OCI-LY3 (cell line): Measurements from ENCODE around the gene PIP4K2B.
"Not testable (repeated sequence)": the region's sequence is repeated elsewhere in the genome, so short reads cannot be mapped to it uniquely, and the experiment has no call there.

Experiments used
- H2AFZ ChIP-seq: fragments of 200-600, 300-600 bp; shearing (Covaris generic); 2 replicates; pipeline ENCODE4 v1.6.0; 2014; ENCODE audit warnings: antibody characterized with exemption, low read depth, low read length
- H3K27ac ChIP-seq: fragments of 200-600, 300-600 bp; sonication (generic); 2 replicates; pipeline ENCODE4 v1.5.1; 2014; ENCODE audit warnings: mild to moderate bottlenecking, low read length, moderate library complexity, mixed read lengths
- H3K27me3 ChIP-seq: fragments of 200-600, 300-600 bp; sonication (generic); 2 replicates; pipeline ENCODE4 v1.6.1; 2014; ENCODE audit warnings: low read depth, low read length, mixed read lengths
- H3K36me3 ChIP-seq: fragments of 200-600, 300-600 bp; sonication (generic); replicated peaks from 2 replicates; pipeline ENCODE3; 2014; ENCODE audit warnings: low read depth, low read length, mixed read lengths
- H3K4me1 ChIP-seq: fragments of 300-600, 200-600 bp; sonication (generic); 2 replicates; pipeline ENCODE4 v1.6.1; 2014; ENCODE audit warnings: low read length, mixed read lengths
- H3K4me2 ChIP-seq: fragments of 200-600, 300-600 bp; sonication (generic); 2 replicates; pipeline ENCODE4 v1.6.1; 2014; ENCODE audit warnings: low read length, mixed read lengths
- H3K4me3 ChIP-seq: fragments of 300-600, 200-600 bp; sonication (generic); 2 replicates; pipeline ENCODE4 v1.5.1; 2014; ENCODE audit warnings: antibody characterized with exemption, mild to moderate bottlenecking, low read length, moderate library complexity
- H3K79me2 ChIP-seq: fragments of 300-600, 200-600 bp; shearing (Covaris generic); 2 replicates; pipeline ENCODE4 v1.6.1; 2014; ENCODE audit warnings: mild to moderate bottlenecking, low read length, mixed read lengths
- H3K9ac ChIP-seq: fragments of 300-600, 200-600 bp; shearing (Covaris generic); 2 replicates; pipeline ENCODE4 v1.6.0; 2014; ENCODE audit warnings: mild to moderate bottlenecking, low read length, moderate library complexity
- H3K9me3 ChIP-seq: fragments of 200-600, 300-600 bp; shearing (Covaris generic); 2 replicates; pipeline ENCODE4 v1.6.1; 2014; ENCODE audit warnings: low read length, mixed read lengths; ENCODE audit not compliant: insufficient read depth
- H4K20me1 ChIP-seq: fragments of 200-600, 300-600 bp; sonication (generic); 2 replicates; pipeline ENCODE4 v1.6.1; 2016; ENCODE audit warnings: low read length, mixed read lengths; ENCODE audit not compliant: insufficient read depth
- EZH2phosphoT487 ChIP-seq: fragments of 200-600 bp; shearing (Covaris generic); IDR thresholded peaks from 2 replicates; pipeline ENCODE4 v1.6.1; 2018; ENCODE audit warnings: antibody characterized with exemption, mixed run types, low read depth
- TF ChIP-seq, protein P1 (sequence below): fragments of 200-600, 300-600 bp; sonication (generic); IDR thresholded peaks from 2 replicates; pipeline ENCODE4 v1.5.1; 2014; ENCODE audit warnings: antibody characterized with exemption, low read length, low read depth

The PIP4K2B gene

GRCh38 chr17:38794221-38794620 is 5.1 kb downstream of the PIP4K2B start:
- no peaks in the 10 kb centered on the region for H3K9me3 ChIP-seq
- peaks cover 16% of the 10 kb centered on the region for H3K36me3 ChIP-seq
- TF ChIP-seq, protein P1, sequence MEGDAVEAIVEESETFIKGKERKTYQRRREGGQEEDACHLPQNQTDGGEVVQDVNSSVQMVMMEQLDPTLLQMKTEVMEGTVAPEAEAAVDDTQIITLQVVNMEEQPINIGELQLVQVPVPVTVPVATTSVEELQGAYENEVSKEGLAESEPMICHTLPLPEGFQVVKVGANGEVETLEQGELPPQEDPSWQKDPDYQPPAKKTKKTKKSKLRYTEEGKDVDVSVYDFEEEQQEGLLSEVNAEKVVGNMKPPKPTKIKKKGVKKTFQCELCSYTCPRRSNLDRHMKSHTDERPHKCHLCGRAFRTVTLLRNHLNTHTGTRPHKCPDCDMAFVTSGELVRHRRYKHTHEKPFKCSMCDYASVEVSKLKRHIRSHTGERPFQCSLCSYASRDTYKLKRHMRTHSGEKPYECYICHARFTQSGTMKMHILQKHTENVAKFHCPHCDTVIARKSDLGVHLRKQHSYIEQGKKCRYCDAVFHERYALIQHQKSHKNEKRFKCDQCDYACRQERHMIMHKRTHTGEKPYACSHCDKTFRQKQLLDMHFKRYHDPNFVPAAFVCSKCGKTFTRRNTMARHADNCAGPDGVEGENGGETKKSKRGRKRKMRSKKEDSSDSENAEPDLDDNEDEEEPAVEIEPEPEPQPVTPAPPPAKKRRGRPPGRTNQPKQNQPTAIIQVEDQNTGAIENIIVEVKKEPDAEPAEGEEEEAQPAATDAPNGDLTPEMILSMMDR, result no peak
- TF ChIP-seq EZH2phosphoT487, result no peak
- H4K20me1 ChIP-seq, result peaks cover 9% of the 10 kb centered on the region; the same call in 1 of the 2 replicates
- no peak overlapping the region for H3K9ac ChIP-seq
- H3K4me1 ChIP-seq, result peaks cover 12% of the 10 kb centered on the region
- H3K4me2 ChIP-seq, result no peak overlapping the region
- H3K79me2 ChIP-seq, result peaks cover 39% of the 10 kb centered on the region
- no peak overlapping the region for H2AFZ ChIP-seq
- no peak overlapping the region for H3K4me3 ChIP-seq
- no peaks in the 10 kb centered on the region for H3K27me3 ChIP-seq
- H3K27ac ChIP-seq, result no peak overlapping the region

GRCh38 chr17:38791162-38791561 is 8.2 kb downstream of the PIP4K2B start:
- no peak for TF ChIP-seq EZH2phosphoT487
- TF ChIP-seq, protein P1, result no peak
- Histone ChIP-seq H3K4me1 (no peaks in the 10 kb centered on the region), H3K9ac (no peak overlapping the region), H3K36me3 (peaks cover 13% of the 10 kb centered on the region), H3K4me3 (no peak overlapping the region), H2AFZ (no peak overlapping the region), H3K27me3 (no peaks in the 10 kb centered on the region), H3K9me3 (no peaks in the 10 kb centered on the region), H4K20me1 (no peaks in the 10 kb centered on the region; the same call in 1 of the 2 replicates), H3K27ac (no peak overlapping the region), H3K79me2 (peaks cover 8% of the 10 kb centered on the region), H3K4me2 (no peak overlapping the region)

DNA sequence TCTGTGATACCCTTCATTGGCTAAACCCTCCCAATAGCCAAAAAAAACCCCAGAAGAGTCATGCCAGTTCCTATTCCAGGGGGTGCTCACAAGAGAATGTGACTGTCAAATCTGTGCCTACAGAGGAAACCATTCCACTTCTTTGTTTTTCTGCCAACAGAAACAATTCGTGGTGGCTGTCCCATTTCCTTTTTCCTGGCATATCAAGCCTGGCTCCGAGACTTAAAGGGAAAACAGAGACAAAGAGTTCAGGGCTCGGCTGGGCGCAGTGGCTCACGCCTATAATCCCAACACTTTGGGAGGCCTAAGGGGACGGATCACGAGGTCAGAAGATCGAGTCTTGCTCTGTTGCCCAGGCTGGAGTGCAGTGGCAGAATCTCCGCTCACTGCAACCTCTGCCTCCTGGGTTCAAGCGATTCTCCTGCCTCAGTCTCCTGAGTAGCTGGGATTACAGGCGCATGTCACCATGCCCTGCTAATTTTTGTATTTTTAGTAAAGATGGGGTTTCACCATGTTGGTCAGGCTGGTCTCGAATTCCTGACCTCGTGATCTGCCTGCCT is 9.1 kb downstream of the PIP4K2B start:
- peaks cover 15% of the 10 kb centered on the region for H3K36me3 ChIP-seq
- H3K27ac ChIP-seq, H3K4me2 ChIP-seq, H2AFZ ChIP-seq, H3K9me3 ChIP-seq, H3K4me3 ChIP-seq, H3K79me2 ChIP-seq, H3K27me3 ChIP-seq, H3K4me1 ChIP-seq, H3K9ac ChIP-seq, H4K20me1 ChIP-seq: not testable (repeated sequence)

- no peak overlapping the region for H2AFZ ChIP-seq
- H3K9me3 ChIP-seq, result no peaks in the 10 kb centered on the region
- H3K4me2 ChIP-seq, result no peak overlapping the region
- no peaks in the 10 kb centered on the region for H3K4me1 ChIP-seq
- no peaks in the 10 kb centered on the region; the same call in 1 of the 2 replicates for H4K20me1 ChIP-seq
- no peak overlapping the region for H3K27ac ChIP-seq
- no peaks in the 10 kb centered on the region for H3K27me3 ChIP-seq
- H3K9ac ChIP-seq, result no peak overlapping the region
- H3K4me3 ChIP-seq, result no peak overlapping the region
- H3K79me2 ChIP-seq, result no peaks in the 10 kb centered on the region; the same call in 1 of the 2 replicates
- peaks cover 15% of the 10 kb centered on the region for H3K36me3 ChIP-seq
- TF ChIP-seq, protein P1, result no peak
- no peak for TF ChIP-seq EZH2phosphoT487
Measured at GRCh38 chr17:38789185-38789584, 10.2 kb downstream of the PIP4K2B start.

- not testable (repeated sequence) for H3K79me2 ChIP-seq, H3K9ac ChIP-seq, H2AFZ ChIP-seq, H3K9me3 ChIP-seq, H3K4me2 ChIP-seq, H3K4me1 ChIP-seq, H3K27me3 ChIP-seq, H3K4me3 ChIP-seq, H4K20me1 ChIP-seq, H3K27ac ChIP-seq
- peaks cover 16% of the 10 kb centered on the region for H3K36me3 ChIP-seq
Measured at GRCh38 chr17:38787999-38788398, 11.4 kb downstream of the PIP4K2B start.
